Esophagus muscularis mucosa (tissue), 3 donors: ENCODE measurements around the gene STIL.
"Not testable (repeated sequence)": the region's sequence is repeated elsewhere in the genome, so short reads cannot be mapped to it uniquely, and the experiment has no call there.

Source experiments
- CTCF ChIP-seq, 3 experiments: fragments of 200-600 bp in 2 of 3; fragments of 450-650 bp in 1 of 3; sonication (generic) in 2 of 3; IDR thresholded peaks; one replicate each; pipeline ENCODE4 v1.5.1; 2017 to 2019; ENCODE audit warnings: antibody characterized with exemption in 3 of 3, mild to moderate bottlenecking in 2 of 3, moderate library complexity in 1 of 3
- POLR2A ChIP-seq: fragments of 450-650 bp; IDR thresholded peaks from one replicate; pipeline ENCODE4 v1.6.1; 2017; ENCODE audit warnings: antibody characterized with exemption, moderate library complexity, mild to moderate bottlenecking, low read depth

DNA sequence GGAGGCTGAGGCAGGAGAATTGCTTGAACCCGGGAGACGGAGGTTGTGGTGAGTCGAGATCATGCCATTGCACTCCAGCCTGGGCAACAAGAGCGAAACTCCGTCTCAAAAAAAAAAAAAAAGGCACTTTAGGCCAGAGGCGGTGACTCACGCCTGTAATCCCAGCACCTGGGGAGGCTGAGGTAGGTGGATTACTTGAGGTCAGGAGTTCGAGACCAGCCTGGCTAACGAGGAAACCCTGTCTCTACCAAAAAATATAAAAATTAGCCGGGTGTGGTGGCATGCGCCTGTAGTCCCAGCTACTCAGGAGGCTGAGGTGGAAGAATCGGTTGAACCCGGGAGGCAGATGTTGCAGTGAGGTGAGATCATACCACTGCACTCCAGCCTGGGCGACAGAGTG lies 6.0 kb upstream of the STIL start:
- not testable (repeated sequence) for TF ChIP-seq CTCF (IDR thresholded peaks at IDR 0.05); POLR2A
